PFSK-1 (cell line): ENCODE data around the gene NAV3.

ENCODE experiments used
- POLR2AphosphoS5 ChIP-seq: IDR thresholded peaks from 2 replicates; pipeline ENCODE4 v1.6.1; 2012; ENCODE audit warnings: low read depth, mild to moderate bottlenecking, control low read depth, low read length, moderate library complexity
- TAF1 ChIP-seq: IDR thresholded peaks from 2 replicates; pipeline ENCODE4 v1.6.1; 2012; ENCODE audit warnings: low read length, control low read depth, borderline replicate concordance; ENCODE audit not compliant: insufficient read depth

DNA sequence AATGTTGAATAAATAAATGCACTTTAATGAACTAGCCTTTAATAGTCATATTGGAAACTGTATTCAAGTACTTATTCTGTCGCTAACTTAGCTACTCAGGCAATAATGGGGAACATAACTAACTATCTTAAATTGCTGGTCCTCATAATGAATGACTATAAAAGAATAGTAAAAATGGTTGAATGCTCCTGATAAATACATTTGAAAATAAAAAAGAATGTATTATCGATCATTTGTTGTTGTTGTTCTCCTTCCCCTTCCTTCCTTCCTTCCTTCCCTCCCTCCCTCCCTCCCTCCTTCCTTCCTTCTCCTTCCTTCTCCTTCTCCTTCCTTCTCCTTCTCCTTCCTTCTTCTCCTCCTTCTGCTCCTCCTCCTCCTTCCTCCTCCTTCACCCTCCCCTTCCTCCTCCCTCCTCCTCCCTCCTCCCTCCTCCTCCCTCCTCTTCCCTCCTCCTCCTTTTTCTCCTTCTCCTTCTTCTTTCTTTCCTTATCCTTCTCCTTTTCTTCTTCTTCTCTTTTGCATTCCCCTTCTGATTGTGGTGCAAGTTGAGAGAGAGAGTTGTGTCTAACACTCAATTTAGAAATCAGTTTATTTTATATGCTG lies 133.0 kb downstream of the NAV3 start:
- no peak for TF ChIP-seq TAF1
- no peak for TF ChIP-seq POLR2AphosphoS5
